A549 (cell line): ENCODE data around the gene SSR2.

ENCODE experiments used
- CHD2 ChIP-seq: fragments of 150-350 bp; IDR thresholded peaks from 2 replicates; pipeline ENCODE4 v1.6.1; 2014; ENCODE audit warnings: low read length; ENCODE audit not compliant: partially characterized antibody
- JUN ChIP-seq, 2 experiments: fragments of >200 bp; sonication (Bioruptor Twin); formaldehyde crosslinking; IDR thresholded peaks; 2 replicates in 1 of 2; 3 replicates in 1 of 2; pipeline ENCODE4 v1.6.1; 2016 to 2017
- MYC ChIP-seq: IDR thresholded peaks from 2 replicates; pipeline ENCODE4 v1.6.1; 2012; ENCODE audit warnings: mild to moderate bottlenecking, inconsistent platforms, low read length, improper control_type of control experiment, borderline replicate concordance
- RNF2 ChIP-seq: fragments of 200-600 bp; sonication (generic); IDR thresholded peaks from 2 replicates; pipeline ENCODE4 v1.6.1; 2016; ENCODE audit warnings: low read depth, mild to moderate bottlenecking, antibody characterized with exemption, moderate library complexity, borderline replicate concordance

DNA sequence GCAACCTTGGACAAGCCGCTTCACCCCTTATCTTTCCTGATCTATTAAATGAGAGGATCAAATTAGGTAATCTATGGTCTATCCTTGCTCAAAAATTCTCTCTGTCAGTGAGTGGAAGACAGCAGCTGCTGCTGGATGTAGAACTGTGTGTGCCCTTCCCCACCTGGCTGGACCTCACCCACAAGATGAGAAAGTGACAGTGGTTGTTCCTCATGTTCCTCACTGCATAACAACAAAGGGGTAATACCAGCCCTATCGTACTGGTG, 16.9 kb downstream of the SSR2 start:
- TF ChIP-seq RNF2 (no peak), MYC (no peak), JUN (IDR thresholded peaks at IDR 0.05) (no peak), CHD2 (no peak)
